ENCODE results near the gene CTNNA3.

- TF ChIP-seq CTCF (IDR thresholded peaks at IDR 0.05) (no peak), POLR2A (IDR thresholded peaks at IDR 0.05) (no peak)
Observed at GRCh38 chr10:66228887-66229286, 1467.1 kb downstream of the CTNNA3 start.

Data from testis (tissue), 2 donors.